HEK293 (cell line): ENCODE measurements around the gene PTPRG.
A peak's percentile ranks its signal among the peaks of the same experiment; 100 is the strongest.

Source experiments
- CTCF ChIA-PET: fragments of 350-600 bp; formaldehyde crosslinking; extraction: SDS; loops from one replicate; lab custom pipeline; 2021; ENCODE audit warnings: antibody characterized with exemption; lab: Yijun Ruan, JAX
- POLR2A ChIA-PET: fragments of 300-600 bp; formaldehyde crosslinking; extraction: SDS; loops from one replicate; lab custom pipeline; 2020; ENCODE audit warnings: antibody characterized with exemption, inconsistent platforms; lab: Yijun Ruan, JAX
- H3K27ac ChIP-seq: fragments of 200-500 bp; sonication (Bioruptor generic); 2 replicates; pipeline ENCODE4 v1.5.1; 2014; ENCODE audit warnings: low read depth, low read length, control low read depth, inconsistent platforms; ENCODE audit errors: extremely low read depth
- H3K36me3 ChIP-seq, 2 experiments: fragments of 200-500 bp in 1 of 2; sonication (Bioruptor generic) in 1 of 2; 1 replicate in 1 of 2; 2 replicates in 1 of 2; pipeline ENCODE4 v1.5.1; 2014 to 2017; ENCODE audit warnings: inconsistent platforms in 2 of 2, low read length in 2 of 2; ENCODE audit not compliant: control insufficient read depth in 2 of 2, insufficient read depth in 1 of 2
- H3K4me1 ChIP-seq: fragments of 200-500 bp; sonication (Bioruptor generic); 2 replicates; pipeline ENCODE4 v1.5.1; 2014; ENCODE audit warnings: mild to moderate bottlenecking, low read length, inconsistent platforms; ENCODE audit not compliant: control insufficient read depth, insufficient read depth
- H3K4me3 ChIP-seq: 2 replicates; pipeline ENCODE4 v1.5.1; 2011; ENCODE audit warnings: low read depth, mild to moderate bottlenecking, control low read depth, low read length, moderate library complexity
- H3K9me3 ChIP-seq: fragments of 200-500 bp; sonication (Bioruptor generic); 2 replicates; pipeline ENCODE4 v1.5.1; 2014; ENCODE audit warnings: low read depth, low read length, inconsistent platforms; ENCODE audit not compliant: control insufficient read depth, insufficient read depth
- BCL11B ChIP-seq: fragments of 450-650 bp; formaldehyde crosslinking; IDR thresholded peaks from 2 replicates; pipeline ENCODE4 v1.5.1; 2016; ENCODE audit warnings: low read depth, missing biosample characterization, missing genetic modification characterization
- EGR2 ChIP-seq: fragments of 450-650 bp; formaldehyde crosslinking; IDR thresholded peaks from 2 replicates; pipeline ENCODE4 v1.5.1; 2016; ENCODE audit warnings: low read depth, missing biosample characterization, missing genetic modification characterization
- FEZF1 ChIP-seq: fragments of 450-650 bp; formaldehyde crosslinking; IDR thresholded peaks from 2 replicates; pipeline ENCODE4 v1.5.1; 2016; ENCODE audit warnings: missing biosample characterization, missing genetic modification characterization
- GLI4 ChIP-seq: fragments of 450-650 bp; formaldehyde crosslinking; IDR thresholded peaks from 2 replicates; pipeline ENCODE4 v1.5.1; 2016; ENCODE audit warnings: missing biosample characterization, missing genetic modification characterization
- GLIS2 ChIP-seq: fragments of 450-650 bp; formaldehyde crosslinking; IDR thresholded peaks from 2 replicates; pipeline ENCODE4 v1.5.1; 2016; ENCODE audit warnings: missing biosample characterization, missing genetic modification characterization
- KLF7 ChIP-seq: fragments of 450-650 bp; formaldehyde crosslinking; IDR thresholded peaks from 2 replicates; pipeline ENCODE4 v1.5.1; 2016; ENCODE audit warnings: missing biosample characterization, missing genetic modification characterization, borderline replicate concordance
- OSR2 ChIP-seq: fragments of 450-650 bp; formaldehyde crosslinking; IDR thresholded peaks from 2 replicates; pipeline ENCODE4 v1.5.1; 2016; ENCODE audit warnings: missing biosample characterization, missing genetic modification characterization
- ZNF114 ChIP-seq: fragments of 450-650 bp; formaldehyde crosslinking; IDR thresholded peaks from 2 replicates; pipeline ENCODE4 v1.5.0; 2017; ENCODE audit warnings: missing biosample characterization, missing genetic modification characterization
- ZNF138 ChIP-seq: fragments of 450-650 bp; formaldehyde crosslinking; IDR thresholded peaks from 2 replicates; pipeline ENCODE4 v1.5.1; 2016; ENCODE audit warnings: missing biosample characterization, missing genetic modification characterization, borderline replicate concordance
- ZNF211 ChIP-seq: fragments of 450-650 bp; formaldehyde crosslinking; IDR thresholded peaks from 2 replicates; pipeline ENCODE4 v1.5.1; 2016; ENCODE audit warnings: low read depth, missing biosample characterization, missing genetic modification characterization
- ZNF426 ChIP-seq: fragments of 450-650 bp; formaldehyde crosslinking; IDR thresholded peaks from 2 replicates; pipeline ENCODE4 v1.5.1; 2017; ENCODE audit warnings: missing biosample characterization, missing genetic modification characterization, mild to moderate bottlenecking, inconsistent platforms, moderate library complexity
- ZNF558 ChIP-seq: fragments of 450-650 bp; formaldehyde crosslinking; IDR thresholded peaks from 2 replicates; pipeline ENCODE4 v1.5.1; 2016; ENCODE audit warnings: missing biosample characterization, missing genetic modification characterization
- ZNF660 ChIP-seq: fragments of 450-650 bp; IDR thresholded peaks from 2 replicates; pipeline ENCODE4 v1.5.1; 2018; ENCODE audit warnings: missing biosample characterization, mild to moderate bottlenecking, missing genetic modification characterization
- ZNF677 ChIP-seq: fragments of 450-650 bp; IDR thresholded peaks from 2 replicates; pipeline ENCODE4 v1.5.0; 2018; ENCODE audit warnings: missing biosample characterization, mild to moderate bottlenecking, missing genetic modification characterization, moderate library complexity
- ZNF701 ChIP-seq: fragments of 450-650 bp; formaldehyde crosslinking; IDR thresholded peaks from 2 replicates; pipeline ENCODE4 v1.5.1; 2016; ENCODE audit warnings: missing biosample characterization, missing genetic modification characterization
- ZNF843 ChIP-seq: fragments of 450-650 bp; formaldehyde crosslinking; IDR thresholded peaks from 2 replicates; pipeline ENCODE4 v1.5.1; 2016; ENCODE audit warnings: missing biosample characterization, missing genetic modification characterization
- ZSCAN23 ChIP-seq: fragments of 450-650 bp; formaldehyde crosslinking; IDR thresholded peaks from 2 replicates; pipeline ENCODE4 v1.5.1; 2016; ENCODE audit warnings: missing biosample characterization, missing genetic modification characterization
- ZSCAN30 ChIP-seq: fragments of 450-650 bp; IDR thresholded peaks from 2 replicates; pipeline ENCODE4 v1.5.1; 2018; ENCODE audit warnings: missing biosample characterization, mild to moderate bottlenecking, missing genetic modification characterization, moderate library complexity
- ZSCAN4 ChIP-seq: fragments of 450-650 bp; formaldehyde crosslinking; IDR thresholded peaks from 2 replicates; pipeline ENCODE4 v1.5.1; 2017; ENCODE audit warnings: missing biosample characterization, missing genetic modification characterization
- TF ChIP-seq, protein P1 (sequence below): fragments of 450-650 bp; formaldehyde crosslinking; conservative IDR thresholded peaks from 2 replicates; pipeline ENCODE4 v1.5.1; 2016; ENCODE audit warnings: low read depth, missing biosample characterization, missing genetic modification characterization
- TF ChIP-seq, protein P2 (sequence below): fragments of 450-650 bp; formaldehyde crosslinking; IDR thresholded peaks from 2 replicates; pipeline ENCODE4 v1.5.1; 2016; ENCODE audit warnings: missing biosample characterization, missing genetic modification characterization, low read depth
- TF ChIP-seq, protein P3 (sequence below): fragments of 450-650 bp; formaldehyde crosslinking; IDR thresholded peaks from 2 replicates; pipeline ENCODE4 v1.5.1; 2016; ENCODE audit warnings: missing biosample characterization, missing genetic modification characterization
- TF ChIP-seq, protein P4 (sequence below): fragments of 450-650 bp; formaldehyde crosslinking; IDR thresholded peaks from 2 replicates; pipeline ENCODE4 v1.5.1; 2016; ENCODE audit warnings: missing biosample characterization, missing genetic modification characterization
- TF ChIP-seq, protein P5 (sequence below): fragments of 450-650 bp; formaldehyde crosslinking; IDR thresholded peaks from 2 replicates; pipeline ENCODE4 v1.5.1; 2016; ENCODE audit warnings: missing biosample characterization, missing genetic modification characterization

The PTPRG gene

DNA sequence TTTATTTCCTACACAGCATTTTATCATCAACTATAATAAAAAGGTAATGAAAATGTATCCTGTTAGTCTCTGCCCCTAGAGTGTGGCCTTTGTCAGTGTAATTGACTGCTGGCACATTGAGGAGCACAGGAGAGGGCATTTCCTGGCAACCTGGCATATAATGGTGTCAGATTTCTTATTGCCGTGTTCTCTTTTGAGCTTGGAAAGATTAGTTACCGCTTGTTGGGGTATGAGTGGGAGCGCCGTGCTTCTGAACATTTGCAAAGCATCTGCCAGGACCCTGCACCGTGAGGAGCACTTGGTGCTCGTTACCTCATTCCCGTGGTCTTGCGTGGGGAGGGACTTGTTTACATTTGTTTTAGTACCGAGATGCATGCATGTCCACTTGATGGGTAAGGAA, 124.4 kb downstream of the PTPRG start:
- no peaks in the 10 kb centered on the region for H3K36me3 ChIP-seq
- CTCF ChIA-PET, result interaction anchor here (0.6 to 0.9 kb wide), 2 partner anchors 11 to 26 kb away, joined by 3 read pairs; no protein-coding TSS in a partner anchor
- peaks cover 8% of the 10 kb centered on the region; the same call in 1 of the 2 replicates for H3K4me1 ChIP-seq
- H3K4me3 ChIP-seq, result no peak overlapping the region
- POLR2A ChIA-PET, result no interaction called here
- no peak overlapping the region for H3K27ac ChIP-seq
- H3K9me3 ChIP-seq, result no peaks in the 10 kb centered on the region
- TF ChIP-seq GLIS2 (tag by site-specific recombination) (0 out of 2 replicates have a peak, but pooled peaks have one; percentile 10), GLI4 (tag by site-specific recombination) (no peak), FEZF1 (tag by site-specific recombination) (peak; percentile 63), ZSCAN30 (tag by site-specific recombination) (peak; percentile 48; the same call in 1 of the 2 replicates), ZSCAN23 (tag by site-specific recombination) (no peak), ZSCAN4 (tag by site-specific recombination) (no peak), BCL11B (tag by site-specific recombination) (no peak), ZNF138 (no peak), ZNF426 (no peak), ZNF843 (tag by site-specific recombination) (peak; percentile 83), EGR2 (tag by site-specific recombination) (no peak), ZNF211 (tag by site-specific recombination) (no peak), ZNF677 (tag by site-specific recombination) (no peak), ZNF114 (tag by site-specific recombination) (no peak), ZNF701 (no peak), ZNF660 (tag by site-specific recombination) (0 out of 2 replicates have a peak, but pooled peaks have one; percentile 35), KLF7 (tag by site-specific recombination) (no peak), OSR2 (tag by site-specific recombination) (peak; percentile 72), ZNF558 (tag by site-specific recombination) (no peak)
- TF ChIP-seq, protein P1, sequence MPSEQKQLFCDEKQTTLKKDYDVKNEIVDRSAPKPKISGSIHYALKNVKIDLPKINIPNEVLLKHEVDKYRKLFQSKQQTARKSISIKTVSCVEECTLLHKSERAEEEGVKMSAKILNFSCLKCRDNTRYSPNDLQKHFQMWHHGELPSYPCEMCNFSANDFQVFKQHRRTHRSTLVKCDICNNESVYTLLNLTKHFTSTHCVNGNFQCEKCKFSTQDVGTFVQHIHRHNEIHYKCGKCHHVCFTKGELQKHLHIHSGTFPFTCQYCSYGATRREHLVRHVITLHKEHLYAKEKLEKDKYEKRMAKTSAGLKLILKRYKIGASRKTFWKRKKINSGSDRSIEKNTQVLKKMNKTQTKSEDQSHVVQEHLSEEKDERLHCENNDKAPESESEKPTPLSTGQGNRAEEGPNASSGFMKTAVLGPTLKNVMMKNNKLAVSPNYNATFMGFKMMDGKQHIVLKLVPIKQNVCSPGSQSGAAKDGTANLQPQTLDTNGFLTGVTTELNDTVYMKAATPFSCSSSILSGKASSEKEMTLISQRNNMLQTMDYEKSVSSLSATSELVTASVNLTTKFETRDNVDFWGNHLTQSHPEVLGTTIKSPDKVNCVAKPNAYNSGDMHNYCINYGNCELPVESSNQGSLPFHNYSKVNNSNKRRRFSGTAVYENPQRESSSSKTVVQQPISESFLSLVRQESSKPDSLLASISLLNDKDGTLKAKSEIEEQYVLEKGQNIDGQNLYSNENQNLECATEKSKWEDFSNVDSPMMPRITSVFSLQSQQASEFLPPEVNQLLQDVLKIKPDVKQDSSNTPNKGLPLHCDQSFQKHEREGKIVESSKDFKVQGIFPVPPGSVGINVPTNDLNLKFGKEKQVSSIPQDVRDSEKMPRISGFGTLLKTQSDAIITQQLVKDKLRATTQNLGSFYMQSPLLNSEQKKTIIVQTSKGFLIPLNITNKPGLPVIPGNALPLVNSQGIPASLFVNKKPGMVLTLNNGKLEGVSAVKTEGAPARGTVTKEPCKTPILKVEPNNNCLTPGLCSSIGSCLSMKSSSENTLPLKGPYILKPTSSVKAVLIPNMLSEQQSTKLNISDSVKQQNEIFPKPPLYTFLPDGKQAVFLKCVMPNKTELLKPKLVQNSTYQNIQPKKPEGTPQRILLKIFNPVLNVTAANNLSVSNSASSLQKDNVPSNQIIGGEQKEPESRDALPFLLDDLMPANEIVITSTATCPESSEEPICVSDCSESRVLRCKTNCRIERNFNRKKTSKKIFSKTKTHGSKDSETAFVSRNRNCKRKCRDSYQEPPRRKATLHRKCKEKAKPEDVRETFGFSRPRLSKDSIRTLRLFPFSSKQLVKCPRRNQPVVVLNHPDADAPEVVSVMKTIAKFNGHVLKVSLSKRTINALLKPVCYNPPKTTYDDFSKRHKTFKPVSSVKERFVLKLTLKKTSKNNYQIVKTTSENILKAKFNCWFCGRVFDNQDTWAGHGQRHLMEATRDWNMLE (tag by site-specific recombination), result no peak
- TF ChIP-seq, protein P2, sequence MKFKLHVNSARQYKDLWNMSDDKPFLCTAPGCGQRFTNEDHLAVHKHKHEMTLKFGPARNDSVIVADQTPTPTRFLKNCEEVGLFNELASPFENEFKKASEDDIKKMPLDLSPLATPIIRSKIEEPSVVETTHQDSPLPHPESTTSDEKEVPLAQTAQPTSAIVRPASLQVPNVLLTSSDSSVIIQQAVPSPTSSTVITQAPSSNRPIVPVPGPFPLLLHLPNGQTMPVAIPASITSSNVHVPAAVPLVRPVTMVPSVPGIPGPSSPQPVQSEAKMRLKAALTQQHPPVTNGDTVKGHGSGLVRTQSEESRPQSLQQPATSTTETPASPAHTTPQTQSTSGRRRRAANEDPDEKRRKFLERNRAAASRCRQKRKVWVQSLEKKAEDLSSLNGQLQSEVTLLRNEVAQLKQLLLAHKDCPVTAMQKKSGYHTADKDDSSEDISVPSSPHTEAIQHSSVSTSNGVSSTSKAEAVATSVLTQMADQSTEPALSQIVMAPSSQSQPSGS (tag by site-specific recombination), result no peak
- TF ChIP-seq, protein P3, sequence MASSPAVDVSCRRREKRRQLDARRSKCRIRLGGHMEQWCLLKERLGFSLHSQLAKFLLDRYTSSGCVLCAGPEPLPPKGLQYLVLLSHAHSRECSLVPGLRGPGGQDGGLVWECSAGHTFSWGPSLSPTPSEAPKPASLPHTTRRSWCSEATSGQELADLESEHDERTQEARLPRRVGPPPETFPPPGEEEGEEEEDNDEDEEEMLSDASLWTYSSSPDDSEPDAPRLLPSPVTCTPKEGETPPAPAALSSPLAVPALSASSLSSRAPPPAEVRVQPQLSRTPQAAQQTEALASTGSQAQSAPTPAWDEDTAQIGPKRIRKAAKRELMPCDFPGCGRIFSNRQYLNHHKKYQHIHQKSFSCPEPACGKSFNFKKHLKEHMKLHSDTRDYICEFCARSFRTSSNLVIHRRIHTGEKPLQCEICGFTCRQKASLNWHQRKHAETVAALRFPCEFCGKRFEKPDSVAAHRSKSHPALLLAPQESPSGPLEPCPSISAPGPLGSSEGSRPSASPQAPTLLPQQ, result 0 out of 2 replicates have a peak, but pooled peaks have one; percentile 19
- TF ChIP-seq, protein P4, sequence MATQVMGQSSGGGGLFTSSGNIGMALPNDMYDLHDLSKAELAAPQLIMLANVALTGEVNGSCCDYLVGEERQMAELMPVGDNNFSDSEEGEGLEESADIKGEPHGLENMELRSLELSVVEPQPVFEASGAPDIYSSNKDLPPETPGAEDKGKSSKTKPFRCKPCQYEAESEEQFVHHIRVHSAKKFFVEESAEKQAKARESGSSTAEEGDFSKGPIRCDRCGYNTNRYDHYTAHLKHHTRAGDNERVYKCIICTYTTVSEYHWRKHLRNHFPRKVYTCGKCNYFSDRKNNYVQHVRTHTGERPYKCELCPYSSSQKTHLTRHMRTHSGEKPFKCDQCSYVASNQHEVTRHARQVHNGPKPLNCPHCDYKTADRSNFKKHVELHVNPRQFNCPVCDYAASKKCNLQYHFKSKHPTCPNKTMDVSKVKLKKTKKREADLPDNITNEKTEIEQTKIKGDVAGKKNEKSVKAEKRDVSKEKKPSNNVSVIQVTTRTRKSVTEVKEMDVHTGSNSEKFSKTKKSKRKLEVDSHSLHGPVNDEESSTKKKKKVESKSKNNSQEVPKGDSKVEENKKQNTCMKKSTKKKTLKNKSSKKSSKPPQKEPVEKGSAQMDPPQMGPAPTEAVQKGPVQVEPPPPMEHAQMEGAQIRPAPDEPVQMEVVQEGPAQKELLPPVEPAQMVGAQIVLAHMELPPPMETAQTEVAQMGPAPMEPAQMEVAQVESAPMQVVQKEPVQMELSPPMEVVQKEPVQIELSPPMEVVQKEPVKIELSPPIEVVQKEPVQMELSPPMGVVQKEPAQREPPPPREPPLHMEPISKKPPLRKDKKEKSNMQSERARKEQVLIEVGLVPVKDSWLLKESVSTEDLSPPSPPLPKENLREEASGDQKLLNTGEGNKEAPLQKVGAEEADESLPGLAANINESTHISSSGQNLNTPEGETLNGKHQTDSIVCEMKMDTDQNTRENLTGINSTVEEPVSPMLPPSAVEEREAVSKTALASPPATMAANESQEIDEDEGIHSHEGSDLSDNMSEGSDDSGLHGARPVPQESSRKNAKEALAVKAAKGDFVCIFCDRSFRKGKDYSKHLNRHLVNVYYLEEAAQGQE (tag by site-specific recombination), result no peak
- TF ChIP-seq, protein P5, sequence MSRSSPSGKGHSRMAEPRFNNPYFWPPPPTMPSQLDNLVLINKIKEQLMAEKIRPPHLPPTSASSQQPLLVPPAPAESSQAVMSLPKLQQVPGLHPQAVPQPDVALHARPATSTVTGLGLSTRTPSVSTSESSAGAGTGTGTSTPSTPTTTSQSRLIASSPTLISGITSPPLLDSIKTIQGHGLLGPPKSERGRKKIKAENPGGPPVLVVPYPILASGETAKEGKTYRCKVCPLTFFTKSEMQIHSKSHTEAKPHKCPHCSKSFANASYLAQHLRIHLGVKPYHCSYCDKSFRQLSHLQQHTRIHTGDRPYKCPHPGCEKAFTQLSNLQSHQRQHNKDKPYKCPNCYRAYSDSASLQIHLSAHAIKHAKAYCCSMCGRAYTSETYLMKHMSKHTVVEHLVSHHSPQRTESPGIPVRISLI (tag by site-specific recombination), result no peak
